GM19240 (cell line): ENCODE data around the gene ASMTL.
"Not testable (repeated sequence)": the region's sequence is repeated elsewhere in the genome, so short reads cannot be mapped to it uniquely, and the experiment has no call there.

Source experiments
- DNase-seq: peaks from one replicate; pipeline ENCODE4 v3.0.0; 2011; ENCODE audit warnings: low spot score; ENCODE audit not compliant: insufficient read length

Gene ASMTL

GRCh38 chrX:1407035-1407434 is 45.7 kb downstream of the ASMTL start:
- DNase-seq: no peak

GRCh38 chrX:1405769-1406168 is 46.9 kb downstream of the ASMTL start:
- DNase-seq: not testable (repeated sequence)

GRCh38 chrX:1403867-1404266 is 48.8 kb downstream of the ASMTL start:
- not testable (repeated sequence) for DNase-seq

GRCh38 chrX:1403228-1403627 is 49.5 kb downstream of the ASMTL start:
- no peak for DNase-seq

GRCh38 chrX:1401611-1402430 is 50.9 kb downstream of the ASMTL start:
- no peak for DNase-seq

GRCh38 chrX:1400742-1401471 is 51.8 kb downstream of the ASMTL start:
- DNase-seq: no peak

- DNase-seq: no peak
Measured at GRCh38 chrX:1400049-1400448, 52.7 kb downstream of the ASMTL start.

GRCh38 chrX:1398431-1399340 is 54.0 kb downstream of the ASMTL start:
- no peak for DNase-seq

GRCh38 chrX:1397441-1398270 is 55.1 kb downstream of the ASMTL start:
- DNase-seq: no peak

- no peak for DNase-seq
Measured at GRCh38 chrX:1397001-1397400, 55.7 kb downstream of the ASMTL start.

GRCh38 chrX:1395646-1396216 is 57.0 kb downstream of the ASMTL start:
- DNase-seq: no peak

- DNase-seq: no peak
Measured at GRCh38 chrX:1394731-1395501, 57.8 kb downstream of the ASMTL start.

GRCh38 chrX:1393871-1394615 is 58.7 kb downstream of the ASMTL start:
- DNase-seq: no peak

GRCh38 chrX:1392376-1393068 is 60.2 kb downstream of the ASMTL start:
- DNase-seq: peak; percentile 27

- peak; percentile 96 for DNase-seq
Measured at GRCh38 chrX:1391707-1392375, 60.9 kb downstream of the ASMTL start, which contains the start of gene SLC25A6. Gene SLC25A6 (minus strand): TSS chrX:1392113. CDS start chrX:1392009, 104 bp downstream.

GRCh38 chrX:1391370-1391706 is 61.4 kb downstream of the ASMTL start:
- no peak for DNase-seq

GRCh38 chrX:1390621-1391369 is 61.9 kb downstream of the ASMTL start:
- DNase-seq: no peak
